ENCODE data around the gene RNF144A.
A peak's percentile ranks its signal among the peaks of the same experiment; 100 is the strongest.

The RNF144A gene

GRCh38 chr2:6917761-6918421 lies 679 bp downstream of the RNF144A start:
- Histone ChIP-seq H3K14ac (ENCODE audit: low read length) (peak overlapping the region; percentile 71), H2BK120ac (ENCODE audit: insufficient read depth, low read length, poor library complexity) (peak overlapping the region; percentile 57)
- no CpG with 5 or more reads among the region's 68 CpGs for WGBS (ENCODE audit: extremely low coverage, insufficient coverage, insufficient read length)

GRCh38 chr2:6919901-6920742 lies 2.9 kb downstream of the RNF144A start:
- Histone ChIP-seq H3K18ac (ENCODE audit: low read length) (no peak overlapping the region), H3K36me3 (ENCODE audit: control insufficient read depth in 1 of 2, insufficient read depth in 2 of 2, low read length in 2 of 2) (no peaks in the 10 kb centered on the region), H2AFZ (ENCODE audit: insufficient read depth, low read length, poor library complexity) (no peak overlapping the region), H3K14ac (ENCODE audit: low read length) (no peak overlapping the region), H3K79me2 (ENCODE audit: control insufficient read depth, insufficient read depth, low read length, poor library complexity) (peaks cover 4% of the 10 kb centered on the region), H3K4ac (ENCODE audit: low read depth, low read length) (no peak overlapping the region), H3K23ac (ENCODE audit: low read length) (no peak overlapping the region), H3K27me3 (ENCODE audit: insufficient read depth, low read length) (no peaks in the 10 kb centered on the region), H3K9me3 (ENCODE audit: insufficient read depth, low read depth, low read length) (no peaks in the 10 kb centered on the region), H4K12ac (ENCODE audit: low read depth, low read length) (no peak overlapping the region), H2BK12ac (ENCODE audit: low read length) (no peak overlapping the region), H4K8ac (ENCODE audit: low read depth, low read length) (no peak overlapping the region), H2AK5ac (ENCODE audit: low read length) (no peak overlapping the region), H2BK120ac (ENCODE audit: insufficient read depth, low read length, poor library complexity) (no peak overlapping the region), H3K4me2 (ENCODE audit: low read length) (no peak overlapping the region), H3K27ac (ENCODE audit: low read depth, low read length) (no peak overlapping the region), H3K4me3 (ENCODE audit: low read depth, low read length) (no peak overlapping the region), H3K79me1 (ENCODE audit: low read length) (peaks cover 8% of the 10 kb centered on the region), H3K4me1 (ENCODE audit: control insufficient read depth in 1 of 2, insufficient read depth in 2 of 2, low read length in 2 of 2) (peaks cover 10 to 14% of the 10 kb centered on the region in 2 experiments), H3K9ac (ENCODE audit: low read length) (no peak overlapping the region), H2BK5ac (ENCODE audit: low read depth, low read length, poor library complexity) (no peak overlapping the region), H4K91ac (ENCODE audit: low read depth, low read length) (no peak overlapping the region)
- DNase-seq, result no peak
- WGBS (ENCODE audit: extremely low coverage, insufficient coverage, insufficient read length), result no CpG with 5 or more reads among the region's 12 CpGs

More at GRCh38 chr2:6917761-6918421, 679 bp downstream of the RNF144A start:
- H2AFZ ChIP-seq (ENCODE audit: insufficient read depth, low read length, poor library complexity), result peak overlapping the region; percentile 82
- peak overlapping the region; percentile 92 for H3K4me2 ChIP-seq (ENCODE audit: low read length)
- no peak overlapping the region for H2BK5ac ChIP-seq (ENCODE audit: low read depth, low read length, poor library complexity)
- H4K12ac ChIP-seq (ENCODE audit: low read depth, low read length), result peak overlapping the region; percentile 82
- no peak overlapping the region for H2BK12ac ChIP-seq (ENCODE audit: low read length)
- peaks cover 8% of the 10 kb centered on the region for H3K79me1 ChIP-seq (ENCODE audit: low read length)
- H3K36me3 ChIP-seq (ENCODE audit: control insufficient read depth in 1 of 2, insufficient read depth in 2 of 2, low read length in 2 of 2), result no peaks in the 10 kb centered on the region
- no peaks in the 10 kb centered on the region for H3K9me3 ChIP-seq (ENCODE audit: insufficient read depth, low read depth, low read length)
- H3K27ac ChIP-seq (ENCODE audit: low read depth, low read length), result no peak overlapping the region
- H3K4ac ChIP-seq (ENCODE audit: low read depth, low read length), result peak overlapping the region; percentile 46
- peak overlapping the region; percentile 78 for H4K91ac ChIP-seq (ENCODE audit: low read depth, low read length)
- no peak overlapping the region for H3K23ac ChIP-seq (ENCODE audit: low read length)
- H2AK5ac ChIP-seq (ENCODE audit: low read length), result no peak overlapping the region
- peak; percentile 18 to 55 for DNase-seq
- peak overlapping the region; percentile 90 for H3K4me3 ChIP-seq (ENCODE audit: low read depth, low read length)
- peak overlapping the region; percentile 73 for H3K18ac ChIP-seq (ENCODE audit: low read length)
- peak overlapping the region; percentile 87 for H4K8ac ChIP-seq (ENCODE audit: low read depth, low read length)
- H3K4me1 ChIP-seq (ENCODE audit: control insufficient read depth in 1 of 2, insufficient read depth in 2 of 2, low read length in 2 of 2), result peaks cover 10 to 12% of the 10 kb centered on the region in 2 experiments
- H3K27me3 ChIP-seq (ENCODE audit: insufficient read depth, low read length), result no peaks in the 10 kb centered on the region
- H3K79me2 ChIP-seq (ENCODE audit: control insufficient read depth, insufficient read depth, low read length, poor library complexity), result peaks cover 4% of the 10 kb centered on the region
- peak overlapping the region; percentile 64 for H3K9ac ChIP-seq (ENCODE audit: low read length)

- Histone ChIP-seq H3K36me3 (ENCODE audit: control insufficient read depth in 1 of 2, insufficient read depth in 2 of 2, low read length in 2 of 2) (no peaks in the 10 kb centered on the region), H3K79me1 (ENCODE audit: low read length) (peaks cover 8% of the 10 kb centered on the region), H3K9ac (ENCODE audit: low read length) (no peak overlapping the region), H2BK5ac (ENCODE audit: low read depth, low read length, poor library complexity) (no peak overlapping the region), H3K4me3 (ENCODE audit: low read depth, low read length) (no peak overlapping the region), H2BK12ac (ENCODE audit: low read length) (no peak overlapping the region), H4K12ac (ENCODE audit: low read depth, low read length) (no peak overlapping the region), H3K27me3 (ENCODE audit: insufficient read depth, low read length) (no peaks in the 10 kb centered on the region), H4K91ac (ENCODE audit: low read depth, low read length) (no peak overlapping the region), H3K14ac (ENCODE audit: low read length) (no peak overlapping the region), H3K4me1 (ENCODE audit: control insufficient read depth in 1 of 2, insufficient read depth in 2 of 2, low read length in 2 of 2) (peaks cover 10 to 14% of the 10 kb centered on the region in 2 experiments), H2AFZ (ENCODE audit: insufficient read depth, low read length, poor library complexity) (no peak overlapping the region), H4K8ac (ENCODE audit: low read depth, low read length) (no peak overlapping the region), H3K27ac (ENCODE audit: low read depth, low read length) (no peak overlapping the region), H3K9me3 (ENCODE audit: insufficient read depth, low read depth, low read length) (no peaks in the 10 kb centered on the region), H3K4ac (ENCODE audit: low read depth, low read length) (no peak overlapping the region), H3K4me2 (ENCODE audit: low read length) (no peak overlapping the region), H2BK120ac (ENCODE audit: insufficient read depth, low read length, poor library complexity) (no peak overlapping the region), H3K79me2 (ENCODE audit: control insufficient read depth, insufficient read depth, low read length, poor library complexity) (peaks cover 4% of the 10 kb centered on the region), H3K18ac (ENCODE audit: low read length) (no peak overlapping the region), H3K23ac (ENCODE audit: low read length) (no peak overlapping the region), H2AK5ac (ENCODE audit: low read length) (no peak overlapping the region)
- no CpG with 5 or more reads among the region's 4 CpGs for WGBS (ENCODE audit: extremely low coverage, insufficient coverage, insufficient read length)
- DNase-seq, result no peak
Observed at GRCh38 chr2:6920743-6921064, 3.5 kb downstream of the RNF144A start.

- Histone ChIP-seq H3K14ac (ENCODE audit: low read length) (no peak overlapping the region), H3K23ac (ENCODE audit: low read length) (no peak overlapping the region), H4K8ac (ENCODE audit: low read depth, low read length) (no peak overlapping the region), H4K91ac (ENCODE audit: low read depth, low read length) (no peak overlapping the region), H3K4me2 (ENCODE audit: low read length) (no peak overlapping the region), H3K36me3 (ENCODE audit: control insufficient read depth in 1 of 2, insufficient read depth in 2 of 2, low read length in 2 of 2) (no peaks in the 10 kb centered on the region), H2BK120ac (ENCODE audit: insufficient read depth, low read length, poor library complexity) (no peak overlapping the region), H2AK5ac (ENCODE audit: low read length) (no peak overlapping the region), H4K12ac (ENCODE audit: low read depth, low read length) (no peak overlapping the region), H3K4me3 (ENCODE audit: low read depth, low read length) (no peak overlapping the region), H3K79me1 (ENCODE audit: low read length) (peaks cover 8% of the 10 kb centered on the region), H3K27ac (ENCODE audit: low read depth, low read length) (no peak overlapping the region), H3K27me3 (ENCODE audit: insufficient read depth, low read length) (no peaks in the 10 kb centered on the region), H3K9ac (ENCODE audit: low read length) (no peak overlapping the region), H3K9me3 (ENCODE audit: insufficient read depth, low read depth, low read length) (no peaks in the 10 kb centered on the region), H3K4ac (ENCODE audit: low read depth, low read length) (no peak overlapping the region), H2BK12ac (ENCODE audit: low read length) (no peak overlapping the region), H3K18ac (ENCODE audit: low read length) (no peak overlapping the region), H2AFZ (ENCODE audit: insufficient read depth, low read length, poor library complexity) (peak overlapping the region; percentile 40), H3K79me2 (ENCODE audit: control insufficient read depth, insufficient read depth, low read length, poor library complexity) (peaks cover 4% of the 10 kb centered on the region), H3K4me1 (ENCODE audit: control insufficient read depth in 1 of 2, insufficient read depth in 2 of 2, low read length in 2 of 2) (peaks cover 10 to 14% of the 10 kb centered on the region in 2 experiments), H2BK5ac (ENCODE audit: low read depth, low read length, poor library complexity) (no peak overlapping the region)
- no CpG with 5 or more reads among the region's 11 CpGs for WGBS (ENCODE audit: extremely low coverage, insufficient coverage, insufficient read length)
- DNase-seq, result no peak
Observed at GRCh38 chr2:6921321-6921922, 4.2 kb downstream of the RNF144A start.
